ENCODE measurements around the gene DALRD3.

The DALRD3 gene

GRCh38 chr3:49007771-49008528, 10.4 kb downstream of the DALRD3 start:
- no peak for TF ChIP-seq CTCF (IDR thresholded peaks at IDR 0.05; ENCODE audit: extremely low read depth, missing control alignments)
- peak; percentile 87 for DNase-seq (ENCODE audit: low spot score)

DNA sequence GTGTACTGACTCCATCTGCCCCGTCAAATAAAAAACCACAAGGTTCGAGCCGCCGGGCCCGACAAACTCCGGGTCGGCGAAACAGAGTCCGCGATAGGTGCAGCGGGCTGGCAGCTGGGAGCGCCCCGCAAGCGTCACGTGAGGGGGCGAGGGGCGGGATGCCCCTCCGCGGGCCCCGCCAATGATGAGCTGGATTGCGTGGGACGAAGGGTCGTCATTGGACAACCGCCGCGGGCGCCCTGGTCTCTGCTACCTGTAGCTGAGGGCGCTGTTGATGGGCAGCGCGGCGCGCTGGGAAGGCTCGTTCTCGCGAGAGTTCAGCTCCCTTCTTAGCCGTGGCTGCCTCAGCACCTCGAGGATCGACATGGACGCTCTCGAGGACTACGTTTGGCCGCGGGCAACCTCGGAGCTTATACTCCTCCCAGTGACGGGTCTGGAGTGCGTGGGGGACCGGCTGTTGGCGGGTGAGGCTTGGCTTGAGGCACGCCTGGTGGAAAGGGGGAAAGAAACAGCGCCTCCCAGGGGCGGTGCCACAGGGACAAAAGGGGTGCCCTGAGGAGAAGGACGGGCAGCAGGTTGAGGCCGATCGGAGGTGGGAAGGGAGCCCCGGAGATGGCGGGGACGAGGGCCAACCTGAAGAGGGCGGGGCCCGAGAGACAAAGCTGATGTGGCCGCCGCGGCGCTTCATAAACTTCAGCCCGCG, 11.2 kb downstream of the DALRD3 start, which contains the start of gene WDR6:
Gene WDR6 (plus strand): TSS at position 324 of the 703 bp plus-strand sequence. CDS start 41 bp downstream, at position 365.
- DNase-seq (ENCODE audit: low spot score) = peak; percentile 97

GRCh38 chr3:49006408-49007067, 11.8 kb downstream of the DALRD3 start:
- DNase-seq (ENCODE audit: low spot score) = no peak
- no peak for TF ChIP-seq CTCF (IDR thresholded peaks at IDR 0.05; ENCODE audit: extremely low read depth, missing control alignments)

More for the DNA sequence above, 11.2 kb downstream of the DALRD3 start, which contains the start of gene WDR6:
- peak; percentile 35 for TF ChIP-seq CTCF (IDR thresholded peaks at IDR 0.05; ENCODE audit: extremely low read depth, missing control alignments)

GRCh38 chr3:49005998-49006397, 12.4 kb downstream of the DALRD3 start:
- no peak for TF ChIP-seq CTCF (IDR thresholded peaks at IDR 0.05; ENCODE audit: extremely low read depth, missing control alignments)

GRCh38 chr3:49005303-49005680, 13.1 kb downstream of the DALRD3 start:
- DNase-seq (ENCODE audit: low spot score) = no peak
- TF ChIP-seq CTCF (IDR thresholded peaks at IDR 0.05; ENCODE audit: extremely low read depth, missing control alignments) = no peak

More at GRCh38 chr3:49005998-49006397, 12.4 kb downstream of the DALRD3 start:
- DNase-seq (ENCODE audit: low spot score) = no peak

GRCh38 chr3:49004352-49005302, 13.8 kb downstream of the DALRD3 start:
- DNase-seq (ENCODE audit: low spot score) = no peak
- TF ChIP-seq CTCF (IDR thresholded peaks at IDR 0.05; ENCODE audit: extremely low read depth, missing control alignments) = no peak

Measured in GM20000 (cell line).